Activated CD4-positive, CD25-positive, alpha-beta regulatory T cell treated with anti-CD3 and anti-CD28 coated beads, Interleukin-2, amount 50 U/mL, for 16 hours (primary cell): ENCODE results near the gene RERG.
"Not testable (repeated sequence)": the region's sequence is repeated elsewhere in the genome, so short reads cannot be mapped to it uniquely, and the experiment has no call there.

Source experiments
- DNase-seq: peaks from one replicate; pipeline ENCODE4 v3.0.0-alpha.2; 2020; ENCODE audit warnings: low read depth, low spot score

RERG gene, protein sequence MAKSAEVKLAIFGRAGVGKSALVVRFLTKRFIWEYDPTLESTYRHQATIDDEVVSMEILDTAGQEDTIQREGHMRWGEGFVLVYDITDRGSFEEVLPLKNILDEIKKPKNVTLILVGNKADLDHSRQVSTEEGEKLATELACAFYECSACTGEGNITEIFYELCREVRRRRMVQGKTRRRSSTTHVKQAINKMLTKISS

DNA sequence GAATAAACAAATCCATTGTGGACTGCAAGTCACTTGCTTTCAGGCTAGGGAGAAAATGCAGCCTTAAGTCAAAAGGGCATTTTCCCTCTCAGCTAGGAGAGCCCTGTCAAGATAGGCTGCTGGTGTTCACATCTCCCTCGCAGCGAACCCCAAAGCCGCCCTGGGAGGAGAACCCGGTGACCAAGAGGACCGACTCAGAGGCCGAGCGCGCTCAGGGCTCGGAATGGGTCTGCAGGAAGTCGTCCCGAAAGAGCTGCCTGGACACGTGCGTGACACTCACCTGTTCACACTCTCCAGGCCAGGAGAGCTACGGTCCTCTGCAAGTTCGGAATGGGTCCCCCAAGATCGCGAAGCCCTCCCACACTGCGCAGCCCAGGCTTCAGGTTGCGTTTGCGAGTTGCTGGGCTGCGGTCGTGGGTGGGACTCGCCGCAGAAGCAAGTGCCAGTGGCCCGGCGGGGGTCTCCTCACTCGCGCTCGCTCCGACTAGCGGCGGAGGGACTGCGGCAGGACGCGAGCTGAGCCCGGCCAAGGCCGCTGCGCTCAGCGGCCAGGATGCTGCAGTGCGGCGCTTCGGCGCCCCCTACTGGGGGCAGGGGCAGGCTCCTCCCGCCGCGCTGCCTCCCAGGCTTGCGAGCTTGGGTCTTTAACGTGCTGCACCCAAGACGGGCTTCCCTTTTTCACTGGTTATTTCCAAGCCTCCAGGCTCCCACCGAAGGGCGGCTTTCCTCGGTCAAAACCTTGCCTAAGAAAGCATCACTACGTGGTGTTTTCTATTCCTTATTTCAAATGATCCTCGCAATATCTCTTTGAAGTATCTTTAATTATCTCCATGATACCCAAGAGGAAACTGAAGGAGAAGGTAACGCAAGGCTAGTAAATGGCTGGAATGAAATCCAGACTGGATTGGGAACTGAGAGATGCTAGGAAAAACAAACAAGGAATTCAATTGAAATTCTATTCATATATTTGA lies at the start of gene RERG:
RERG (minus strand) TSS at position 503 of the 971 bp plus-strand sequence. CDS start 3,928 bp downstream, outside the sequence.
- DNase-seq, result peak; percentile 32

DNA sequence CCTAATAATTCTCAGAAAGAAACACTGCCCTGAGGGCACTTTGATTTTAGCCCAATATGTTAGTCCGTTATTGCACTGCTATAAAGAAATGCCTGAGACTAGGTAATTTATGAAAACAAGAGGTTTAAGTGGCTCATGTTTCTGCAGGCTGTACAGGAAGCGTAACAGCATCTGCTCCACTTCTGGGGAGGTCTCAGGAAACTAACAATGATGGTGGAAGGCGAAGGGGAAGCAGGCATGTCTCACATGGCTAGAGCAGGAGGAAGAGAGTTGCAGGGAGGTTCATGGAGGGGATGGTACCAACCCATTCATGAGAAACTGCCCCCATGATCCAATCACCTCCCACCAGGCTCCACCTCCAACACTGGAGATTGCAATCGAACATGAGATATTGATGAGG lies 49.4 kb upstream of the RERG start:
- no peak for DNase-seq

- peak; percentile 12 for DNase-seq
These were observed 47.8 kb upstream of the RERG start for GRCh38 chr12:15268927-15269552.

DNA sequence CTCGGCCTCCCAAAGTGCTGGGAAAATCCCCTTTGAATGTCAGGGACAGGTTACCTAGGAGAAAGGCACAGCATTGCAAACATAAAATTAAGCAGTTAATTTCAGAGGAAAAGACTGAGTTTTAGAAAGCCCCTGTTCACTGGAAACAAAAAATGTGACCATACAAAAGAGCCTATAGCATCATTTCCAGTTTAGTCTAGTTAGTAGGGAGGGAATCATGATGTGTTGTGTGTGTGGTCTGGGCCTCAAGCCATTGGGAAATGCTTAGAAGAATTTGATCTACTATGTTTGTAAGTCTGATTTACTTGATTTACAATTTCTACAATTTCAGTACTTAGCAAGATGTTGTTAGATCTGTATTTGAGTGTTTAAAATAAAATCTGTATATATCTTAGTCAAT lies 47.1 kb upstream of the RERG start:
- no peak for DNase-seq

GRCh38 chr12:15265875-15266274 lies 44.7 kb upstream of the RERG start:
- no peak for DNase-seq

GRCh38 chr12:15256761-15257160 lies 35.5 kb upstream of the RERG start:
- no peak for DNase-seq

GRCh38 chr12:15253990-15254389 lies 32.8 kb upstream of the RERG start:
- DNase-seq, result no peak

DNA sequence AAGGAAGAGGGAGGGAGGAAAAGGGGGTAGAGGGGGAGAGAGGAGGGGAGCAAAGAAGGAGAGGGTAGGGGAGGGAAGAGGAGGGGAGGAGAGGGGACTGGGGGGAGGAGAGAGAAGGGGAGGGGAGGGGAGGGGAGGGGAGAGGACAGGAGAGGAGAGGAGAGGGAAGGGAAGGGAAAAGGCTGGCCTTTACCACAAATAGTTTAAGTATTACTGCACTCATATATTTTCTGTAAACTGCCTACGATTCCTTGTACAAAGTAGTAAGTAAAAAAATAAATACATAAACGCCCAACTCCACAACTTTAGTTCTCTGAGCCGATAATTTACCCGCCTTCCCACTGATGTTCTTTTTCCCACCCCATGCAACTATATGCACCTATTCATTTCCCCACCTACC lies 23.7 kb upstream of the RERG start:
- DNase-seq, result no peak

DNA sequence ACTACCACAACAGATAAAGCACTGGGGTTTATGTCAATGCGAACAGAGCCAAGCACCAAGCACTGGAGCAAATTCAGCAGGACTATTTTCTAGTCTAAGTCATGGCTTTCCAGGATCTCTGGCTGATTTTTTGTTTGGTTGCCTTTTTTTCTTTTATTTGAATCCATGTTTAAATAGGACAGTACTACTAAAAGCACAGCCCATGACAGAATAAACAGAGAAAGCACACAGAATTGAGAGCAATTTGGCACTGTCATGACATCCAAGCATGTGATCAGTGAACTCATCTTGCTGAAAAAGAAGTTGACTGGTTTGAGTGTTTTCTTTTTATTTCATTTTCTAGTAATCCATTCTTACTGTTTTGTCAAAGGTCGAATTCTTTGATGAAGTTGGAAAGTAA lies 23.1 kb upstream of the RERG start:
- no peak for DNase-seq

DNA sequence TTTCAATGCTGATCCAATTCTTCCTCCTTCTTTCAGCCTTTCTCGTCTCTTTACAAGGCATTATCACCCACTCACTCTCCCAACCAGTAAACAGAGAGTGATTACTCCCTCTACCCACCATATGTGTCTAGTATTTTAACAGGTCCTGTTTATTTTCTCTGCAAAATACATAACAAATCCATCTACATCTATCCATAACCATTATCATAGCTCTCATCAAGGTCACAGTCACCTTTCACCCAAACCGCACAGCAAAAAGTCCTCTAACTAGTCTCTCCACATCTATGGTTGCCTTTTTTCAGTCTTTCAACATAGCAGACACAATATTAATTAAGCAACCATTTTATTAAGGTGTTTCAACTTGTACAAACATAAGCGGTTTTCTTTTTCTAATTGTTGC lies 21.9 kb upstream of the RERG start:
- no peak for DNase-seq

GRCh38 chr12:15240898-15241297 lies 19.7 kb upstream of the RERG start:
- DNase-seq, result no peak

DNA sequence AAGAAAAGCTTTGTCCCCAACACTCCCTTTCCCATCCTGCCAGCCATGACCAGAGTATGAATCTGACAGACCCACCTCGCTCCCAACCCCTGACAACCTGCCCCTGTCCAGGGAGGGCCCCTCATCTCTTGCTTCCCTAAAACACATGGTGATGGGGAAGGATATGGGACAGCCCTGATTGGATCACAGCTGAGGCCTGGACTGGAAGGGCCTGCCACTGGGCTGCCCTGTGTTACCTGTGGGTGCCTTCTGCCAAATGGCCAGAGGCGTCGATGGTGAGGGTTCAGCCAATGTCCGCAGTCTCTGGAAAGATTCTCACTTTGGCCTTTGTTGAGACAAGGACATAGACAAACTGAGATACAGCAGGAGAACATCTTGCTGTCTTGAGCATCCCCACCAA lies 13.3 kb upstream of the RERG start:
- no peak for DNase-seq

GRCh38 chr12:15234011-15234410 lies 12.8 kb upstream of the RERG start:
- DNase-seq, result no peak

DNA sequence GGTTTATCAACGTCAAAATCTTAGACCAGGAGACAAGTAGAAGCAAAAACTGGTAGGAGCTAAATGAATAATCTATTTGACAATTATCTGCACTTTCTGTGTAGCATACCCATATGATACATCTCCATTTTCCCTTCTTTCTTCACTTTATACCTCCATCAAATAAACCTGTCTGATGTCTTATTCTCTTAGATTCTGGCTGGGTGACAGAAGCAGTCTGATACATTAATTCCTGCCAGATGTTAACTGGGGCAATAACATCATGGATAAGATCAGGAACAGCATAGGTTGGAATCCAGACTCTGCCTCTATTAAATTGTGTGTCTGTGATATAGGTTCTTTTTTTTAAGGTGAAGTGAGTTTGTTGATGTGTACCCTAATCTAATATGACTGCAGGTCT lies 11.7 kb upstream of the RERG start:
- DNase-seq, result no peak

DNA sequence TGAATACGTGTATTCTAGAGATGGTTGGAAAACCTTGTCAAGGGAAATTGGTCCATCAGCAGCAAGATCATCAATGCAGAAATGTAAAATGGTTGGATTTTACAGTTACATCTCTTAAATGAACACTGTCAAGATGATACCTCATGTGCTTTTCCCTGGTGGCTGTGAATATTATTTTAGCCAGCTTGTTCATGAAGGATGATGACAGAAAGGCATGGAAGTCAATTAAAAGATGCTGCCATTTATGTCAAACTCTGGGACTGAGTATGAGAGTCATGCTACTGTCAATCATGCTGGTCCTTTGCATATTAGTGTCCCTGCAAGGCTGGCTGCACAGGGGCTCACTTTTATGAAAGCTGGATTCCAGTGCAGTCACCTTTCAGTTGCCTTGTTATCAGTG lies 10.3 kb upstream of the RERG start:
- DNase-seq, result no peak

DNA sequence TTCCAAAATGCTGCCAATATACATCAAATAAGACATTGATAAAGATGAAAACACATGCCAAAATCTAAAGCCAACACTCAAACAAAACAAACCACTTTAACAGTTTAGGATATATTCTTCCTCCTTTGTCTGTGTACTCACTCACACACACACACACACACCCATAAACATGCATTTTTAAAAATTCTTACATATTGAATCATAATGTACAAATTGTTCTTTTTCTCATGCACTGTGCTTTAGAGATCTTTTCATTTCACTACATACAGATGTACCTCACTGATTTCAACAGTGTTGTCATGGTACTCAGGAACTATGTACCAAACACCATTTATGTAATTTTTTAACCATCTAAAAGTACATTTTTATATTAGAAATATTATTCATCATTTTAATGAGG lies 9.5 kb upstream of the RERG start:
- no peak for DNase-seq

- DNase-seq, result no peak
These were observed 8.9 kb upstream of the RERG start for GRCh38 chr12:15230137-15230536.

DNA sequence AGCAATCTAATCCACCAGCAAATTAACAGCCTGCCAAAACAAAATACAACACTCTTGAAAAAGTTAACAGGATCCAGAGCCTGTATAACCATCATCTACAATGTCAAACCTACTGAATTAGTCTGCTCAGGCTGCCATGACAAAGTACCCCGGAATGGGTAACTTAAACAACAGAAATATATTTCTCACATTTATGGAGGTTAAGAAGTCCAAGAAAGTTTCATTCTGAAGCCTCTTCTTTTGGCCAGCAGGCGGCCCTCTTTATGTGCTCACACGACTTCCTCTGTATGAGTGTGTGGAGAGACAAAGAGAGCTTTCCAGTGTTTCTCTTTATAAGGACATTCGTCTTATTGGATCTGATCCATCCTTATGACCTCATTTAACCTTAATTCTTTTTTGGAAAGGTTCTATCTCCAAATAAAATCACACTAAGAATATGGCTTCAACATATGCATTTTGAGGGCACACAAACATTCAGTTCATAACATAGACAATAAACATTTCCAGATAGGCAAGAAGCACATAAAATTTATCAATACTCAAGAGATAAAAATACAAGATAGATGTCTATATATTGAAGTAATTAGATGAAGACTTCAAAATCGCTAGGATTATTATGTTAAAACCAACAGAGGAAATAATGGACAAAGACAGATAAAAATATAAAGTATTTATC lies 5.9 kb upstream of the RERG start:
- no peak for DNase-seq

GRCh38 chr12:15225863-15226218 lies 4.6 kb upstream of the RERG start:
- DNase-seq, result not testable (repeated sequence)

DNA sequence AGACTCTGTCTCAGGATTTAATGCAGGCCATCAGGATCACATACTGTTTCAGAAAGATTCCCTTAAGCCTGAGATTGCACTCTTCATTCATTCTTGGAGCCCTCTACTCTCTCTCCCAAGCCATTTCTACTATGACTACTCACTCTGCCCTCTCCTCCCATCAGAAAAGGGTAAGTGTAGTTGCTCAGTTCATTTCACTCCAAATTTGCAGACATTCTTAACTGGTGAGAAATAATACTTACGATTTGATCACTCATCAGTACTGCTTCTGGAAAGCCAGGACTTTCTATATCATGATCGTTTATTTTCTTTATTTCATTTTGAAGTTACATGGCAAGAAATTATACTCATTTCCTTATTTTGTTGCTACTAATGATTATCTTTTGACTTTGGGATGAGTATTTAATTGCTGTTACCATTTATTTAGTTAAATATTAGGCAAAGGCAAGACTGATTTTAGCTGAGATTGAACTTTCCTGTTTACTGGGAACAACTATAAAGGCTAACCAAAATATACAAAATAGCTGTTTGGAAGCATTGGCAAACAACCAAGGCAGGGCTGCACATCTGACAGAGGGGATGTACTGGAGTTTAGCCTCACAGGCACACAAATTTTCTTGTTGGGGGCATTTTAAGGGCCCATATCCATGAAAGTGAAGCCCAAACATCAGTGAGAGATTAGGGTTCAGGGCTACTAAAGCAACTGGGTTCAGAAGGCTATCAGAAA lies 4.1 kb upstream of the RERG start:
- DNase-seq, result no peak

DNA sequence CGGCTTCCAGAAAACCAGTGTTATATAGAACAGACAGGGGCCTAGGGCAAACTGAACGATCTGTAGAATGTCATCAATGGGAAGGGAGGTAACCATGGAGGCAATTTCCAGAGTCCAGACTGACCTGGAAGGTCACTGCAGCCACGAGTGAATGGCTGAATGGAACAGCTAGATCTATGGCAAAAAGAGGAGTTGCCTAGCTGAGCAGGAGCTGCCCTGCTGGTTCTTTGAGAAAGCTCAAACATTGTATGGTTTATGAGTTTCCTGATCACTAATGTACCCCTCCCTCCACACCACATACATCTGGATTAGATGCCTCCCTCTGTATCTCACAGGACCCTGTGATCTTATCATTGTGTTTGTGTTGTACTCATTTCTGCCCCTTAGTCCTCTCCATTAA lies 1.0 kb upstream of the RERG start:
- no peak for DNase-seq
